H1 (cell line): ENCODE results near the gene UBTD1. TPM values are rescaled to one million over a fixed set of nuclear protein-coding genes. Genes with fewer than 3 reads are reported as not detected.

Source experiments
- EGR1 ChIP-seq: IDR thresholded peaks from 2 replicates; pipeline ENCODE4 v1.6.1; 2011; ENCODE audit warnings: low read depth, low read length, borderline replicate concordance
- FOSL1 ChIP-seq: IDR thresholded peaks from 2 replicates; pipeline ENCODE4 v1.6.1; 2011; ENCODE audit warnings: mild to moderate bottlenecking, low read depth, low read length, moderate library complexity; ENCODE audit not compliant: insufficient read depth
- GABPA ChIP-seq: IDR thresholded peaks from 2 replicates; pipeline ENCODE4 v1.6.1; 2011; ENCODE audit warnings: mild to moderate bottlenecking, low read length, moderate library complexity, borderline replicate concordance; ENCODE audit not compliant: insufficient read depth
- HDAC2 ChIP-seq, 2 experiments: fragments of 300-600 bp in 1 of 2; sonication (generic) in 1 of 2; IDR thresholded peaks; 2 replicates each; pipeline ENCODE4 v1.6.1; 2011 to 2012; ENCODE audit warnings: low read depth in 2 of 2, low read length in 2 of 2, mild to moderate bottlenecking in 2 of 2, moderate library complexity in 2 of 2, borderline replicate concordance in 1 of 2, inconsistent platforms in 1 of 2
- JUND ChIP-seq: IDR thresholded peaks from 2 replicates; pipeline ENCODE4 v1.6.1; 2011; ENCODE audit warnings: mild to moderate bottlenecking, improper control_type of control experiment, low read length
- YY1 ChIP-seq: IDR thresholded peaks from 2 replicates; pipeline ENCODE4 v1.6.1; 2011; ENCODE audit warnings: low read depth, mild to moderate bottlenecking, low read length
- polyA plus RNA-seq, 7 experiments: library from polyadenylated mRNA; depleted of rRNA in 3 of 7; stranded (reverse) in 5 of 7; unstranded in 2 of 7; fragments of >200 nt in 5 of 7; fragments of 200-250 nt in 2 of 7; gene quantifications; 1 replicate in 5 of 7; 2 replicates in 1 of 7; 4 replicates in 1 of 7; pipeline versions ENCODE4 v1.2.1 to v1.2.3, GENCODE V29; 2011 to 2013; ENCODE audit warnings: missing spikeins in 2 of 7, mixed read lengths in 2 of 7
- total RNA-seq: library from RNA; stranded (reverse); fragmentation: NEBNext Ultra II Directional; extraction: Animal tissue kit (Norgen Biotek cat#: 25700); gene quantifications from 2 replicates; pipeline ENCODE4 v1.2.1, GENCODE V29; 2021
- TF ChIP-seq, protein P1 (sequence below): fragments of 300-600 bp; sonication (generic); IDR thresholded peaks from 2 replicates; pipeline ENCODE4 v1.7.1; 2012; ENCODE audit warnings: low read length, moderate library complexity, mild to moderate bottlenecking, inconsistent platforms; ENCODE audit not compliant: insufficient replicate concordance
- TF ChIP-seq, protein P2 (sequence below): IDR thresholded peaks from 2 replicates; pipeline ENCODE4 v1.6.1; 2012; ENCODE audit warnings: low read length, inconsistent platforms

UBTD1 gene
- total and polyA plus RNA-seq, 2 of the 8 experiments (the other 6 are each of a cell fraction or from before 2014, with no cell fraction given) = 22.3 to 36.2 TPM

DNA sequence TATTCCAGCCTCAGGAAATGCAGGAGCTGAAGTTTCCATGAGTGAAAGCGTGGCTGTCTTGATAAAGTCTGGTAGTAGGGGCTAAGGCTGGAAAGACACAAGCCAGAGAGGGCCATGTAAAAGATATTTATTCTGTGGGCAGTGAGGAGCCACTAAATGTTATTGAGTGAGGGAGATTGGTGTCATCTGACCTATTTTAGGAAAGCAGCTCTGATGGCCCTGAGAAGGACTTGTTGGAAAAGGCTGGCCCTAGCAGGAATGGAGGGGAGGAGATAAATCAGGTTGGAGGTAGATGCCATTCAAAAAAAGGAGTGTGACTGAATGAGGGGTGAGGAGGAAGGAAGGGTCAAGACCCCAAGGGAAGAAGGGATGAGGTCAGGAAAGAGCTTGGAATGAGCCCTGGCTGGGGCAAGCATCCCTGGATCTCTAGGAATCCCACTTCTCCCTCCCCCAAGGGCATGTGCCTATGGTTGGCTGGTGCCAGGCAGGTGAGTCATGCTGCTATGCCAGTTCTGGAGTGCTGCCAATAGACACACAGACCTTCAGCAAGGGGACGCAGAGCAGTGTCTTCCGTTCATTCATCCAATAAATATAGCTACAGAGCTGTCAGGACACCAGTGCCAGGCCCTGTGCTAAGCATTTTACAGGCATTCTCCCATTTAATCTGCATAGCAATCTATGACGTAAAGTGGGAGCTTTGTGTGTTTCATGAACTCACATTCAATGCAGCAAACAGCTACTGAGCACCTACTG lies 75.8 kb downstream of the UBTD1 start (continued):
- TF ChIP-seq, protein P1, sequence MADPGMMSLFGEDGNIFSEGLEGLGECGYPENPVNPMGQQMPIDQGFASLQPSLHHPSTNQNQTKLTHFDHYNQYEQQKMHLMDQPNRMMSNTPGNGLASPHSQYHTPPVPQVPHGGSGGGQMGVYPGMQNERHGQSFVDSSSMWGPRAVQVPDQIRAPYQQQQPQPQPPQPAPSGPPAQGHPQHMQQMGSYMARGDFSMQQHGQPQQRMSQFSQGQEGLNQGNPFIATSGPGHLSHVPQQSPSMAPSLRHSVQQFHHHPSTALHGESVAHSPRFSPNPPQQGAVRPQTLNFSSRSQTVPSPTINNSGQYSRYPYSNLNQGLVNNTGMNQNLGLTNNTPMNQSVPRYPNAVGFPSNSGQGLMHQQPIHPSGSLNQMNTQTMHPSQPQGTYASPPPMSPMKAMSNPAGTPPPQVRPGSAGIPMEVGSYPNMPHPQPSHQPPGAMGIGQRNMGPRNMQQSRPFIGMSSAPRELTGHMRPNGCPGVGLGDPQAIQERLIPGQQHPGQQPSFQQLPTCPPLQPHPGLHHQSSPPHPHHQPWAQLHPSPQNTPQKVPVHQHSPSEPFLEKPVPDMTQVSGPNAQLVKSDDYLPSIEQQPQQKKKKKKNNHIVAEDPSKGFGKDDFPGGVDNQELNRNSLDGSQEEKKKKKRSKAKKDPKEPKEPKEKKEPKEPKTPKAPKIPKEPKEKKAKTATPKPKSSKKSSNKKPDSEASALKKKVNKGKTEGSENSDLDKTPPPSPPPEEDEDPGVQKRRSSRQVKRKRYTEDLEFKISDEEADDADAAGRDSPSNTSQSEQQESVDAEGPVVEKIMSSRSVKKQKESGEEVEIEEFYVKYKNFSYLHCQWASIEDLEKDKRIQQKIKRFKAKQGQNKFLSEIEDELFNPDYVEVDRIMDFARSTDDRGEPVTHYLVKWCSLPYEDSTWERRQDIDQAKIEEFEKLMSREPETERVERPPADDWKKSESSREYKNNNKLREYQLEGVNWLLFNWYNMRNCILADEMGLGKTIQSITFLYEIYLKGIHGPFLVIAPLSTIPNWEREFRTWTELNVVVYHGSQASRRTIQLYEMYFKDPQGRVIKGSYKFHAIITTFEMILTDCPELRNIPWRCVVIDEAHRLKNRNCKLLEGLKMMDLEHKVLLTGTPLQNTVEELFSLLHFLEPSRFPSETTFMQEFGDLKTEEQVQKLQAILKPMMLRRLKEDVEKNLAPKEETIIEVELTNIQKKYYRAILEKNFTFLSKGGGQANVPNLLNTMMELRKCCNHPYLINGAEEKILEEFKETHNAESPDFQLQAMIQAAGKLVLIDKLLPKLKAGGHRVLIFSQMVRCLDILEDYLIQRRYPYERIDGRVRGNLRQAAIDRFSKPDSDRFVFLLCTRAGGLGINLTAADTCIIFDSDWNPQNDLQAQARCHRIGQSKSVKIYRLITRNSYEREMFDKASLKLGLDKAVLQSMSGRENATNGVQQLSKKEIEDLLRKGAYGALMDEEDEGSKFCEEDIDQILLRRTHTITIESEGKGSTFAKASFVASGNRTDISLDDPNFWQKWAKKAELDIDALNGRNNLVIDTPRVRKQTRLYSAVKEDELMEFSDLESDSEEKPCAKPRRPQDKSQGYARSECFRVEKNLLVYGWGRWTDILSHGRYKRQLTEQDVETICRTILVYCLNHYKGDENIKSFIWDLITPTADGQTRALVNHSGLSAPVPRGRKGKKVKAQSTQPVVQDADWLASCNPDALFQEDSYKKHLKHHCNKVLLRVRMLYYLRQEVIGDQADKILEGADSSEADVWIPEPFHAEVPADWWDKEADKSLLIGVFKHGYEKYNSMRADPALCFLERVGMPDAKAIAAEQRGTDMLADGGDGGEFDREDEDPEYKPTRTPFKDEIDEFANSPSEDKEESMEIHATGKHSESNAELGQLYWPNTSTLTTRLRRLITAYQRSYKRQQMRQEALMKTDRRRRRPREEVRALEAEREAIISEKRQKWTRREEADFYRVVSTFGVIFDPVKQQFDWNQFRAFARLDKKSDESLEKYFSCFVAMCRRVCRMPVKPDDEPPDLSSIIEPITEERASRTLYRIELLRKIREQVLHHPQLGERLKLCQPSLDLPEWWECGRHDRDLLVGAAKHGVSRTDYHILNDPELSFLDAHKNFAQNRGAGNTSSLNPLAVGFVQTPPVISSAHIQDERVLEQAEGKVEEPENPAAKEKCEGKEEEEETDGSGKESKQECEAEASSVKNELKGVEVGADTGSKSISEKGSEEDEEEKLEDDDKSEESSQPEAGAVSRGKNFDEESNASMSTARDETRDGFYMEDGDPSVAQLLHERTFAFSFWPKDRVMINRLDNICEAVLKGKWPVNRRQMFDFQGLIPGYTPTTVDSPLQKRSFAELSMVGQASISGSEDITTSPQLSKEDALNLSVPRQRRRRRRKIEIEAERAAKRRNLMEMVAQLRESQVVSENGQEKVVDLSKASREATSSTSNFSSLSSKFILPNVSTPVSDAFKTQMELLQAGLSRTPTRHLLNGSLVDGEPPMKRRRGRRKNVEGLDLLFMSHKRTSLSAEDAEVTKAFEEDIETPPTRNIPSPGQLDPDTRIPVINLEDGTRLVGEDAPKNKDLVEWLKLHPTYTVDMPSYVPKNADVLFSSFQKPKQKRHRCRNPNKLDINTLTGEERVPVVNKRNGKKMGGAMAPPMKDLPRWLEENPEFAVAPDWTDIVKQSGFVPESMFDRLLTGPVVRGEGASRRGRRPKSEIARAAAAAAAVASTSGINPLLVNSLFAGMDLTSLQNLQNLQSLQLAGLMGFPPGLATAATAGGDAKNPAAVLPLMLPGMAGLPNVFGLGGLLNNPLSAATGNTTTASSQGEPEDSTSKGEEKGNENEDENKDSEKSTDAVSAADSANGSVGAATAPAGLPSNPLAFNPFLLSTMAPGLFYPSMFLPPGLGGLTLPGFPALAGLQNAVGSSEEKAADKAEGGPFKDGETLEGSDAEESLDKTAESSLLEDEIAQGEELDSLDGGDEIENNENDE = no peak
- no peak for TF ChIP-seq EGR1
- peak; percentile 63; the same call in 1 of the 2 replicates for TF ChIP-seq JUND
- TF ChIP-seq, protein P2, sequence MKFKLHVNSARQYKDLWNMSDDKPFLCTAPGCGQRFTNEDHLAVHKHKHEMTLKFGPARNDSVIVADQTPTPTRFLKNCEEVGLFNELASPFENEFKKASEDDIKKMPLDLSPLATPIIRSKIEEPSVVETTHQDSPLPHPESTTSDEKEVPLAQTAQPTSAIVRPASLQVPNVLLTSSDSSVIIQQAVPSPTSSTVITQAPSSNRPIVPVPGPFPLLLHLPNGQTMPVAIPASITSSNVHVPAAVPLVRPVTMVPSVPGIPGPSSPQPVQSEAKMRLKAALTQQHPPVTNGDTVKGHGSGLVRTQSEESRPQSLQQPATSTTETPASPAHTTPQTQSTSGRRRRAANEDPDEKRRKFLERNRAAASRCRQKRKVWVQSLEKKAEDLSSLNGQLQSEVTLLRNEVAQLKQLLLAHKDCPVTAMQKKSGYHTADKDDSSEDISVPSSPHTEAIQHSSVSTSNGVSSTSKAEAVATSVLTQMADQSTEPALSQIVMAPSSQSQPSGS = no peak
- TF ChIP-seq GABPA = no peak
- no peak for TF ChIP-seq HDAC2 (IDR thresholded peaks at IDR 0.05; ENCODE audit: borderline replicate concordance in 1 of 2, low read depth in 2 of 2, low read length in 2 of 2)
- no peak for TF ChIP-seq FOSL1
- peak; percentile 21; the same call in 1 of the 2 replicates for TF ChIP-seq YY1
